ENCODE measurements around the gene PROM1. TPM values are rescaled to one million over a fixed set of nuclear protein-coding genes. Genes with fewer than 3 reads are reported as not detected.

Gene PROM1
- total RNA-seq, 6 experiments from 2014 or later: 0.86 to 2.2 (median 1.3) TPM

DNA sequence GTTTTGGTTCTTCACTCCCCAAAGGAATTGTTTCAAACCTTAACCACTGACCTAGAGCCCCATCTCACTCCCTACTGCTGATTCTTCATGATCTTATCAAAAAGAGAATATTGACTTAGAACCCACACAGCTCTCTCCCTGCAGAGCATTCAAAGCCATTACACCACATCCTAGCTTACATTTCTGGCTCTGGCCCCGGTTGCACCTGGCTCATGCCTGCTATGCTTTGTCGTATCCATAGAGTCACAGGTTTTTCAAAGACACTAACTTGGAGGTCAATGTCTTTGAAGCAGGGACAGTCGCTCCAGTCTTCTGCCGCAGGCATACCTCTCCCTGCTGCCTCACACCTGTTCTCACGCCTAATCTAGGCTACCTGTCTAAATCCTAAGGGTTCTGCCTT is 78.1 kb downstream of the PROM1 start:
- no peak for ATAC-seq
- Histone ChIP-seq H3K4me3 (no peak overlapping the region), H3K27me3 (no peaks in the 10 kb centered on the region), H3K27ac (no peak overlapping the region), H3K9me3 (no peaks in the 10 kb centered on the region), H3K4me1 (peaks cover 0 to 3% (median 0%) of the 10 kb centered on the region in 4 donors), H3K36me3 (no peaks in the 10 kb centered on the region)
- 67% methylated on average over 4 of the region's 5 CpGs for WGBS (ENCODE audit: insufficient coverage, low coverage, low lambda C conversion rate, missing lambda C conversion rate)
- TF ChIP-seq POLR2A (IDR thresholded peaks at IDR 0.05): no peak
- TF ChIP-seq, protein P1, sequence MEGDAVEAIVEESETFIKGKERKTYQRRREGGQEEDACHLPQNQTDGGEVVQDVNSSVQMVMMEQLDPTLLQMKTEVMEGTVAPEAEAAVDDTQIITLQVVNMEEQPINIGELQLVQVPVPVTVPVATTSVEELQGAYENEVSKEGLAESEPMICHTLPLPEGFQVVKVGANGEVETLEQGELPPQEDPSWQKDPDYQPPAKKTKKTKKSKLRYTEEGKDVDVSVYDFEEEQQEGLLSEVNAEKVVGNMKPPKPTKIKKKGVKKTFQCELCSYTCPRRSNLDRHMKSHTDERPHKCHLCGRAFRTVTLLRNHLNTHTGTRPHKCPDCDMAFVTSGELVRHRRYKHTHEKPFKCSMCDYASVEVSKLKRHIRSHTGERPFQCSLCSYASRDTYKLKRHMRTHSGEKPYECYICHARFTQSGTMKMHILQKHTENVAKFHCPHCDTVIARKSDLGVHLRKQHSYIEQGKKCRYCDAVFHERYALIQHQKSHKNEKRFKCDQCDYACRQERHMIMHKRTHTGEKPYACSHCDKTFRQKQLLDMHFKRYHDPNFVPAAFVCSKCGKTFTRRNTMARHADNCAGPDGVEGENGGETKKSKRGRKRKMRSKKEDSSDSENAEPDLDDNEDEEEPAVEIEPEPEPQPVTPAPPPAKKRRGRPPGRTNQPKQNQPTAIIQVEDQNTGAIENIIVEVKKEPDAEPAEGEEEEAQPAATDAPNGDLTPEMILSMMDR (IDR thresholded peaks at IDR 0.05): no peak
- intact Hi-C loops (cut with DNase I): no loop called here
- no peak for DNase-seq

DNA sequence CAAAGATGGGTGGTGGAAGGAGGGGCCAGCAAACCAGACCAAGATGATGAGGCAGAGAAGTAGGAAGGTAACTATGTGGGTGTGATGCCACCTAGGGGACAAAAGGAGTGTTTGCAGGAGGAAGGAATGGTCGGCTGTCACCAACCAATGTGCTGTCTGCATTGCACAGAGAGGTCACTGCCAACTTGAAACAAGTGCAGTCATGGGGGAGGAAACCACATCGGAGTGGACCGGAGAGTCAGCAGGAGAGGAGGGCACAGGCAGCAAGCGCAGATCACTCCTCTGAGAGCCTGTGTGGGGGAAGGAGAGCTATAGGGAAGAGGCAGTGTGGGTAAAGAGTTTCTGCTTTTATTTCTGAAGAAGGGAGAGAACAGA is 82.4 kb downstream of the PROM1 start:
- Histone ChIP-seq H3K27ac (no peak overlapping the region), H3K36me3 (no peaks in the 10 kb centered on the region), H3K27me3 (no peaks in the 10 kb centered on the region), H3K4me1 (peaks cover 0 to 3% (median 0%) of the 10 kb centered on the region in 4 donors), H3K4me3 (no peak overlapping the region), H3K9me3 (no peaks in the 10 kb centered on the region)
- ATAC-seq (peak; percentile 97 to 99 (median 98)), DNase-seq (peak in 2 of 3 donors; percentile 35 to 52)
- 0% methylated on average over 4 of the region's 4 CpGs for WGBS (ENCODE audit: insufficient coverage, low coverage, low lambda C conversion rate, missing lambda C conversion rate)
- TF ChIP-seq, protein P1 (IDR thresholded peaks at IDR 0.05): peak; percentile 69 to 83 (median 77)
- TF ChIP-seq POLR2A (IDR thresholded peaks at IDR 0.05): no peak
- intact Hi-C loops (cut with DNase I): no loop called here

DNA sequence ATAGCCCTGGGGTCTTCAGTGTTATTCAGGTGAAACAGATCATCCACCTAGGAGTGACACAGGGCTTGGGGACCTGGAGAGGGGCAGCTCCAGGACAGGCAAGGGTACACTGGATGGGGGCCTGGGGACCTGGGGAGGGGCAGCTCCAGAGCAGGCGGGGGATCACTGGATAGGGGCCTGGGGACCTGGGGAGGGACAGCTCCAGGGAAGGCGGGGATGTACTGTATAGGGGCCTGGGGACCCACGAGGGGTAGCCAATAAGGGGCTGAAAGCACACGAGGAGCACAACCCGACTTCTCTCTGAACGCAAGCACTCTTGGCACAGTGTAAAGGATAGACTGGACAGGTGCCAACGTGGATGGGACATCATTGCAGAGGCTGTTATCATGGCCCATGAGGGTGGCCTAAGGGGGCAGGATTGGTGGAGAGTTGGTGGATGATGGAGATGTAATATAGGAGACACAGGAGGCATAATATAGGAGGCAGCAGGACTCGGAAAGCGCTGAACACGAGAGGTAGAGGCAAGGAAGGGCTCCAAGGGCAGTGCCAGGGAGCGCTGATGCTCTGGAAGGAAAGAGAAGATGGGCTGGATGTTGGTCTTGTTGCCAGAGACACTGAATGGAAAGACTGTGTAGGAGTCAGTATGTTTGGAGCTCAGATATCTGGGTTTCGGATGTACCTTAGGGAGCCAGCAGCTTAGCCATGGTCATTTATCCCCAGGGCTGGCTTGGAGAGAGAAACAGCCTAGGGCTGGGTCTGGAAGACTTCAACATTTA is 82.9 kb downstream of the PROM1 start:
- Histone ChIP-seq H3K27me3 (no peaks in the 10 kb centered on the region), H3K9me3 (no peaks in the 10 kb centered on the region), H3K27ac (no peak overlapping the region), H3K36me3 (no peaks in the 10 kb centered on the region), H3K4me1 (peaks cover 0 to 3% (median 0%) of the 10 kb centered on the region in 4 donors), H3K4me3 (no peak overlapping the region)
- intact Hi-C loops (cut with DNase I): no loop called here
- TF ChIP-seq, protein P1 (IDR thresholded peaks at IDR 0.05): no peak
- no peak for TF ChIP-seq POLR2A (IDR thresholded peaks at IDR 0.05)
- WGBS (ENCODE audit: insufficient coverage, low coverage, low lambda C conversion rate, missing lambda C conversion rate): 45% methylated on average over 9 of the region's 12 CpGs
- ATAC-seq (peak in 2 of 4 donors; percentile 9 to 17), DNase-seq (no peak)

DNA sequence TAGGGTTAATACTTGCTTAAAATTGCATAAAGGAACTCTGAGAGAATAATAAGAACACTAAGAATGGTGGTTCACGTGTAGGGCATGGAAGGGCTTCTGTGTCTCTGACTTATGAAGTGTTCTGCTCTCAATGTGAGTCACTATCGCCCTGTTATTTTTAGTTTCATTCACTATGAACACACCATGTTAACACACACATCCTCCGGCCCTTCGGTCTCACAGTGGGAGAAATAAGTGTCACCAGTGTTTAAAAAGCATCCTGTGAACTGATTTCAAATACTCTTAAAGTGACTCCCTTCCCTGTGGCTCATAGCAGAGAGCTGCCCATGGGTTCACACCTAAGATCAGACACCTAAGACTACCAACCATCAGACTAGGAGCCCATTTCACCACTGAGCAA is 87.0 kb downstream of the PROM1 start:
- Histone ChIP-seq H3K9me3 (no peaks in the 10 kb centered on the region), H3K27me3 (no peaks in the 10 kb centered on the region), H3K27ac (no peak overlapping the region), H3K4me1 (peaks cover 0 to 3% (median 0%) of the 10 kb centered on the region in 4 donors), H3K4me3 (no peak overlapping the region), H3K36me3 (no peaks in the 10 kb centered on the region)
- WGBS (ENCODE audit: insufficient coverage, low coverage, low lambda C conversion rate, missing lambda C conversion rate): 67% methylated on average over 4 of the region's 4 CpGs
- TF ChIP-seq, protein P1 (IDR thresholded peaks at IDR 0.05): no peak
- TF ChIP-seq POLR2A (IDR thresholded peaks at IDR 0.05): no peak
- intact Hi-C loops (cut with DNase I): loop anchor here in 1 of 2 donors (5.0 kb wide), 1 partner anchor 259 kb away; no protein-coding TSS in a partner anchor
- DNase-seq (no peak), ATAC-seq (no peak)
